ENCODE data around the gene ACOX3. TPM values are rescaled to one million over a fixed set of nuclear protein-coding genes. Genes with fewer than 3 reads are reported as not detected.

The ACOX3 gene
- total RNA-seq, 2 experiments from 2014 or later, result 13.2 to 13.6 TPM

GRCh38 chr4:8379771-8380170 lies 60.8 kb downstream of the ACOX3 start:
- ChIA-PET CTCF (no interaction called here), POLR2A (no interaction called here)
- Mint-ChIP-seq H3K9me3 (ENCODE audit: insufficient read depth) (no peaks in the 10 kb centered on the region), H3K27me3 (ENCODE audit: low read depth) (no peaks in the 10 kb centered on the region), H3K4me1 (ENCODE audit: low read depth) (no peaks in the 10 kb centered on the region), H3K4me3 (no peak overlapping the region), H3K36me3 (ENCODE audit: low read depth) (no peaks in the 10 kb centered on the region), H3K27ac (no peak overlapping the region)
- no peak for ATAC-seq
- DNase-seq, result no peak

GRCh38 chr4:8379281-8379680 lies 61.2 kb downstream of the ACOX3 start:
- ATAC-seq, result no peak
- CTCF ChIA-PET, result no interaction called here
- Mint-ChIP-seq H3K27ac (no peak overlapping the region), H3K27me3 (ENCODE audit: low read depth) (no peaks in the 10 kb centered on the region), H3K9me3 (ENCODE audit: insufficient read depth) (no peaks in the 10 kb centered on the region), H3K4me1 (ENCODE audit: low read depth) (no peaks in the 10 kb centered on the region), H3K4me3 (no peak overlapping the region), H3K36me3 (ENCODE audit: low read depth) (no peaks in the 10 kb centered on the region)
- POLR2A ChIA-PET, result no interaction called here
- no peak for DNase-seq

GRCh38 chr4:8378776-8379175 lies 61.7 kb downstream of the ACOX3 start:
- no peaks in the 10 kb centered on the region for H3K9me3 Mint-ChIP-seq (ENCODE audit: insufficient read depth)
- DNase-seq (no peak), ATAC-seq (no peak)
- CTCF ChIA-PET, result no interaction called here
- H3K27ac Mint-ChIP-seq, result no peak overlapping the region
- H3K36me3 Mint-ChIP-seq (ENCODE audit: low read depth), result no peaks in the 10 kb centered on the region
- H3K27me3 Mint-ChIP-seq (ENCODE audit: low read depth), result no peaks in the 10 kb centered on the region
- POLR2A ChIA-PET, result no interaction called here
- no peaks in the 10 kb centered on the region for H3K4me1 Mint-ChIP-seq (ENCODE audit: low read depth)
- H3K4me3 Mint-ChIP-seq, result no peak overlapping the region

- Mint-ChIP-seq H3K4me1 (ENCODE audit: low read depth) (no peaks in the 10 kb centered on the region), H3K27me3 (ENCODE audit: low read depth) (no peaks in the 10 kb centered on the region), H3K27ac (no peak overlapping the region), H3K4me3 (no peak overlapping the region), H3K36me3 (ENCODE audit: low read depth) (no peaks in the 10 kb centered on the region), H3K9me3 (ENCODE audit: insufficient read depth) (no peaks in the 10 kb centered on the region)
- no peak for DNase-seq
- ATAC-seq, result no peak
- CTCF ChIA-PET, result no interaction called here
- POLR2A ChIA-PET, result no interaction called here
Observed at GRCh38 chr4:8378101-8378724, 62.3 kb downstream of the ACOX3 start.

GRCh38 chr4:8377103-8378075 lies 63.1 kb downstream of the ACOX3 start:
- ChIA-PET POLR2A (no interaction called here), CTCF (no interaction called here)
- no peak for DNase-seq
- no peaks in the 10 kb centered on the region for H3K27me3 Mint-ChIP-seq (ENCODE audit: low read depth)
- no peak overlapping the region for H3K4me3 Mint-ChIP-seq
- no peak overlapping the region for H3K27ac Mint-ChIP-seq
- no peak for ATAC-seq
- H3K4me1 Mint-ChIP-seq (ENCODE audit: low read depth), result no peaks in the 10 kb centered on the region
- no peaks in the 10 kb centered on the region for H3K9me3 Mint-ChIP-seq (ENCODE audit: insufficient read depth)
- H3K36me3 Mint-ChIP-seq (ENCODE audit: low read depth), result no peaks in the 10 kb centered on the region

- no peak overlapping the region for H3K27ac Mint-ChIP-seq
- no peaks in the 10 kb centered on the region for H3K36me3 Mint-ChIP-seq (ENCODE audit: low read depth)
- POLR2A ChIA-PET, result no interaction called here
Observed at GRCh38 chr4:8376361-8377102, 64.0 kb downstream of the ACOX3 start.

GRCh38 chr4:8374851-8375649 lies 65.5 kb downstream of the ACOX3 start:
- POLR2A ChIA-PET, result interaction anchor here (0.7 kb wide), 1 partner anchor 1984 kb away, joined by 3 read pairs; no protein-coding TSS in a partner anchor
- Mint-ChIP-seq H3K9me3 (ENCODE audit: insufficient read depth) (no peaks in the 10 kb centered on the region), H3K36me3 (ENCODE audit: low read depth) (no peaks in the 10 kb centered on the region), H3K27me3 (ENCODE audit: low read depth) (no peaks in the 10 kb centered on the region), H3K4me1 (ENCODE audit: low read depth) (no peaks in the 10 kb centered on the region), H3K4me3 (no peak overlapping the region), H3K27ac (no peak overlapping the region)
- CTCF ChIA-PET, result no interaction called here
- DNase-seq (no peak), ATAC-seq (no peak)

More at GRCh38 chr4:8376361-8377102, 64.0 kb downstream of the ACOX3 start:
- H3K4me1 Mint-ChIP-seq (ENCODE audit: low read depth), result no peaks in the 10 kb centered on the region
- no peaks in the 10 kb centered on the region for H3K9me3 Mint-ChIP-seq (ENCODE audit: insufficient read depth)
- H3K4me3 Mint-ChIP-seq, result no peak overlapping the region
- DNase-seq (no peak), ATAC-seq (no peak)
- no peaks in the 10 kb centered on the region for H3K27me3 Mint-ChIP-seq (ENCODE audit: low read depth)
- CTCF ChIA-PET, result no interaction called here

- no peak overlapping the region for H3K27ac Mint-ChIP-seq
- H3K36me3 Mint-ChIP-seq (ENCODE audit: low read depth), result no peaks in the 10 kb centered on the region
- no peak for DNase-seq
- no peaks in the 10 kb centered on the region for H3K4me1 Mint-ChIP-seq (ENCODE audit: low read depth)
- POLR2A ChIA-PET, result no interaction called here
- no peaks in the 10 kb centered on the region for H3K9me3 Mint-ChIP-seq (ENCODE audit: insufficient read depth)
- no peak for ATAC-seq
- no peak overlapping the region for H3K4me3 Mint-ChIP-seq
- CTCF ChIA-PET, result no interaction called here
- no peaks in the 10 kb centered on the region for H3K27me3 Mint-ChIP-seq (ENCODE audit: low read depth)
Observed at GRCh38 chr4:8373973-8374545, 66.5 kb downstream of the ACOX3 start.

GRCh38 chr4:8373270-8373972 lies 67.1 kb downstream of the ACOX3 start:
- Mint-ChIP-seq H3K27me3 (ENCODE audit: low read depth) (no peaks in the 10 kb centered on the region), H3K4me3 (no peak overlapping the region), H3K4me1 (ENCODE audit: low read depth) (no peaks in the 10 kb centered on the region), H3K9me3 (ENCODE audit: insufficient read depth) (no peaks in the 10 kb centered on the region), H3K27ac (no peak overlapping the region), H3K36me3 (ENCODE audit: low read depth) (no peaks in the 10 kb centered on the region)
- ChIA-PET POLR2A (no interaction called here), CTCF (no interaction called here)
- DNase-seq (no peak), ATAC-seq (no peak)

GRCh38 chr4:8372506-8372905 lies 68.0 kb downstream of the ACOX3 start:
- no peak for ATAC-seq
- Mint-ChIP-seq H3K27me3 (ENCODE audit: low read depth) (no peaks in the 10 kb centered on the region), H3K36me3 (ENCODE audit: low read depth) (no peaks in the 10 kb centered on the region), H3K4me1 (ENCODE audit: low read depth) (no peaks in the 10 kb centered on the region), H3K4me3 (no peak overlapping the region), H3K27ac (no peak overlapping the region), H3K9me3 (ENCODE audit: insufficient read depth) (no peaks in the 10 kb centered on the region)
- no peak for DNase-seq
- ChIA-PET CTCF (no interaction called here), POLR2A (no interaction called here)

- ATAC-seq, result no peak
- POLR2A ChIA-PET, result no interaction called here
- no peaks in the 10 kb centered on the region for H3K9me3 Mint-ChIP-seq (ENCODE audit: insufficient read depth)
- no peak overlapping the region for H3K4me3 Mint-ChIP-seq
- H3K27ac Mint-ChIP-seq, result no peak overlapping the region
- DNase-seq, result no peak
- no peaks in the 10 kb centered on the region for H3K36me3 Mint-ChIP-seq (ENCODE audit: low read depth)
- CTCF ChIA-PET, result no interaction called here
- no peaks in the 10 kb centered on the region for H3K4me1 Mint-ChIP-seq (ENCODE audit: low read depth)
- H3K27me3 Mint-ChIP-seq (ENCODE audit: low read depth), result no peaks in the 10 kb centered on the region
Observed at GRCh38 chr4:8371596-8371995, 68.9 kb downstream of the ACOX3 start.

Measured in activated CD8-positive, alpha-beta T cell treated with anti-CD3 and anti-CD28 coated beads, Interleukin-2, amount 10 ng/mL, durations not matched to agents 7 days and 5 days (primary cell).